ENCODE data around the gene ZNF366.

DNA sequence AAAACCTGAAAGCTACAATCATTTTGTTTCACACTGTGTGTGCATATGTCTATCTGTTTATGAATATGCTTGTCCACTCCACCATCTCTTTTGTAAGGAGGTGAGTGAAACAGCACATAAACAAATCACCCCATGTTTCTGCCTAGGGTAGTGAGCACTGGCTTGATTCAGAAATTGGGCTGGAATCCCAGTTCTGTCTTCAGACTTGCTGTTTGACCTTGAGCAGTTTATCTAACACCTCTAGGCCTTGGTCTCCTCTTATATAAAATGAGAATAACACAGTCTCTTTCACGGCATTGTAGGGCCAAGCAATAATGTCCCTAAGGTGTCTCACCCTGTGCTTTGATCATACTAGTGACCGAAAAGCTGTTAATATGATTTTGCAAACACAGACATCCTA lies 61.2 kb downstream of the ZNF366 start:
- TF ChIP-seq, protein P1, sequence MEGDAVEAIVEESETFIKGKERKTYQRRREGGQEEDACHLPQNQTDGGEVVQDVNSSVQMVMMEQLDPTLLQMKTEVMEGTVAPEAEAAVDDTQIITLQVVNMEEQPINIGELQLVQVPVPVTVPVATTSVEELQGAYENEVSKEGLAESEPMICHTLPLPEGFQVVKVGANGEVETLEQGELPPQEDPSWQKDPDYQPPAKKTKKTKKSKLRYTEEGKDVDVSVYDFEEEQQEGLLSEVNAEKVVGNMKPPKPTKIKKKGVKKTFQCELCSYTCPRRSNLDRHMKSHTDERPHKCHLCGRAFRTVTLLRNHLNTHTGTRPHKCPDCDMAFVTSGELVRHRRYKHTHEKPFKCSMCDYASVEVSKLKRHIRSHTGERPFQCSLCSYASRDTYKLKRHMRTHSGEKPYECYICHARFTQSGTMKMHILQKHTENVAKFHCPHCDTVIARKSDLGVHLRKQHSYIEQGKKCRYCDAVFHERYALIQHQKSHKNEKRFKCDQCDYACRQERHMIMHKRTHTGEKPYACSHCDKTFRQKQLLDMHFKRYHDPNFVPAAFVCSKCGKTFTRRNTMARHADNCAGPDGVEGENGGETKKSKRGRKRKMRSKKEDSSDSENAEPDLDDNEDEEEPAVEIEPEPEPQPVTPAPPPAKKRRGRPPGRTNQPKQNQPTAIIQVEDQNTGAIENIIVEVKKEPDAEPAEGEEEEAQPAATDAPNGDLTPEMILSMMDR (IDR thresholded peaks at IDR 0.05): no peak
- no peak for TF ChIP-seq POLR2A (IDR thresholded peaks at IDR 0.05)
